Stimulated activated naive CD8-positive, alpha-beta T cell treated with anti-CD3 and anti-CD28 coated beads, Interleukin-15, Interleukin-2, amounts not matched to agents 100 ng/mL and 50 ng/mL, for 24 hours (primary cell): ENCODE measurements around the gene VAV3.

Experiments
- H3K27ac Mint-ChIP-seq: one replicate; pipeline ENCODE4 v1.8.0; 2021; ENCODE audit warnings: mild to moderate bottlenecking, mixed read lengths
- H3K27me3 Mint-ChIP-seq: one replicate; pipeline ENCODE4 v1.8.0; 2021; ENCODE audit warnings: mixed read lengths
- H3K36me3 Mint-ChIP-seq: one replicate; pipeline ENCODE4 v1.8.0; 2021; ENCODE audit warnings: low read depth, mixed read lengths
- H3K4me1 Mint-ChIP-seq: one replicate; pipeline ENCODE4 v1.8.0; 2021; ENCODE audit warnings: low read depth, mixed read lengths
- H3K4me3 Mint-ChIP-seq: one replicate; pipeline ENCODE4 v1.8.0; 2021; ENCODE audit warnings: mild to moderate bottlenecking, mixed read lengths
- H3K9me3 Mint-ChIP-seq: one replicate; pipeline ENCODE4 v1.8.0; 2021; ENCODE audit warnings: mixed read lengths

Gene VAV3

GRCh38 chr1:107687849-107688753, 276.9 kb downstream of the VAV3 start:
- Mint-ChIP-seq H3K9me3 (no peaks in the 10 kb centered on the region), H3K4me3 (no peak overlapping the region), H3K27ac (no peak overlapping the region), H3K4me1 (no peaks in the 10 kb centered on the region), H3K36me3 (peaks cover 5% of the 10 kb centered on the region), H3K27me3 (no peaks in the 10 kb centered on the region)

- H3K9me3 Mint-ChIP-seq, result no peaks in the 10 kb centered on the region
- H3K27ac Mint-ChIP-seq, result no peak overlapping the region
- H3K4me3 Mint-ChIP-seq, result no peak overlapping the region
- H3K27me3 Mint-ChIP-seq, result no peaks in the 10 kb centered on the region
- H3K4me1 Mint-ChIP-seq, result no peaks in the 10 kb centered on the region
- H3K36me3 Mint-ChIP-seq, result peaks cover 13% of the 10 kb centered on the region
These were observed 281.3 kb downstream of the VAV3 start for GRCh38 chr1:107683683-107684082.

GRCh38 chr1:107683191-107683657, 281.8 kb downstream of the VAV3 start:
- Mint-ChIP-seq H3K27ac (no peak overlapping the region), H3K36me3 (peaks cover 13% of the 10 kb centered on the region), H3K4me3 (no peak overlapping the region), H3K4me1 (no peaks in the 10 kb centered on the region), H3K9me3 (no peaks in the 10 kb centered on the region), H3K27me3 (no peaks in the 10 kb centered on the region)

- H3K36me3 Mint-ChIP-seq, result peaks cover 13% of the 10 kb centered on the region
- no peak overlapping the region for H3K27ac Mint-ChIP-seq
- no peaks in the 10 kb centered on the region for H3K4me1 Mint-ChIP-seq
- no peaks in the 10 kb centered on the region for H3K9me3 Mint-ChIP-seq
- H3K27me3 Mint-ChIP-seq, result no peaks in the 10 kb centered on the region
- H3K4me3 Mint-ChIP-seq, result no peak overlapping the region
These were observed 282.5 kb downstream of the VAV3 start for GRCh38 chr1:107682467-107682866.

GRCh38 chr1:107681001-107681479, 283.9 kb downstream of the VAV3 start:
- H3K4me3 Mint-ChIP-seq, result no peak overlapping the region
- H3K9me3 Mint-ChIP-seq, result peaks cover 4% of the 10 kb centered on the region
- H3K36me3 Mint-ChIP-seq, result peaks cover 18% of the 10 kb centered on the region
- H3K4me1 Mint-ChIP-seq, result no peaks in the 10 kb centered on the region
- no peak overlapping the region for H3K27ac Mint-ChIP-seq
- H3K27me3 Mint-ChIP-seq, result no peaks in the 10 kb centered on the region

- peaks cover 5% of the 10 kb centered on the region for H3K9me3 Mint-ChIP-seq
- H3K27me3 Mint-ChIP-seq, result no peaks in the 10 kb centered on the region
- peaks cover 19% of the 10 kb centered on the region for H3K36me3 Mint-ChIP-seq
- no peak overlapping the region for H3K4me3 Mint-ChIP-seq
- H3K27ac Mint-ChIP-seq, result no peak overlapping the region
- H3K4me1 Mint-ChIP-seq, result no peaks in the 10 kb centered on the region
These were observed 284.4 kb downstream of the VAV3 start for GRCh38 chr1:107680579-107680985.

- Mint-ChIP-seq H3K27ac (no peak overlapping the region), H3K9me3 (peaks cover 8% of the 10 kb centered on the region), H3K4me1 (no peaks in the 10 kb centered on the region), H3K4me3 (no peak overlapping the region), H3K36me3 (peaks cover 23% of the 10 kb centered on the region), H3K27me3 (no peaks in the 10 kb centered on the region)
These were observed 285.5 kb downstream of the VAV3 start for GRCh38 chr1:107679411-107679953.

- no peaks in the 10 kb centered on the region for H3K27me3 Mint-ChIP-seq
- H3K36me3 Mint-ChIP-seq, result peaks cover 23% of the 10 kb centered on the region
- peaks cover 8% of the 10 kb centered on the region for H3K9me3 Mint-ChIP-seq
- H3K4me3 Mint-ChIP-seq, result no peak overlapping the region
- H3K27ac Mint-ChIP-seq, result no peak overlapping the region
- H3K4me1 Mint-ChIP-seq, result no peaks in the 10 kb centered on the region
These were observed 286.0 kb downstream of the VAV3 start for GRCh38 chr1:107678993-107679392.

- Mint-ChIP-seq H3K4me1 (no peaks in the 10 kb centered on the region), H3K36me3 (peaks cover 21% of the 10 kb centered on the region), H3K4me3 (no peak overlapping the region)
These were observed 287.3 kb downstream of the VAV3 start for GRCh38 chr1:107677697-107678096.

GRCh38 chr1:107674486-107674885, 290.5 kb downstream of the VAV3 start:
- H3K27ac Mint-ChIP-seq, result no peak overlapping the region
- H3K27me3 Mint-ChIP-seq, result no peaks in the 10 kb centered on the region
- H3K9me3 Mint-ChIP-seq, result peaks cover 12% of the 10 kb centered on the region
- H3K4me1 Mint-ChIP-seq, result no peaks in the 10 kb centered on the region
- H3K4me3 Mint-ChIP-seq, result no peak overlapping the region
- H3K36me3 Mint-ChIP-seq, result peaks cover 15% of the 10 kb centered on the region

More at GRCh38 chr1:107677697-107678096, 287.3 kb downstream of the VAV3 start:
- H3K27ac Mint-ChIP-seq, result no peak overlapping the region
- H3K27me3 Mint-ChIP-seq, result no peaks in the 10 kb centered on the region
- peaks cover 12% of the 10 kb centered on the region for H3K9me3 Mint-ChIP-seq

- H3K36me3 Mint-ChIP-seq, result peaks cover 22% of the 10 kb centered on the region
- H3K4me3 Mint-ChIP-seq, result no peak overlapping the region
- H3K4me1 Mint-ChIP-seq, result no peaks in the 10 kb centered on the region
- H3K27me3 Mint-ChIP-seq, result no peaks in the 10 kb centered on the region
- no peak overlapping the region for H3K27ac Mint-ChIP-seq
- peaks cover 12% of the 10 kb centered on the region for H3K9me3 Mint-ChIP-seq
These were observed 292.0 kb downstream of the VAV3 start for GRCh38 chr1:107673006-107673405.

- no peaks in the 10 kb centered on the region for H3K4me1 Mint-ChIP-seq
- peaks cover 6% of the 10 kb centered on the region for H3K9me3 Mint-ChIP-seq
- peaks cover 18% of the 10 kb centered on the region for H3K36me3 Mint-ChIP-seq
- H3K4me3 Mint-ChIP-seq, result no peak overlapping the region
- no peak overlapping the region for H3K27ac Mint-ChIP-seq
- no peaks in the 10 kb centered on the region for H3K27me3 Mint-ChIP-seq
These were observed 294.5 kb downstream of the VAV3 start for GRCh38 chr1:107670397-107671040.

- Mint-ChIP-seq H3K27me3 (no peaks in the 10 kb centered on the region), H3K9me3 (peaks cover 4% of the 10 kb centered on the region), H3K36me3 (peaks cover 15% of the 10 kb centered on the region), H3K4me3 (no peak overlapping the region), H3K4me1 (no peaks in the 10 kb centered on the region), H3K27ac (no peak overlapping the region)
These were observed 295.0 kb downstream of the VAV3 start for GRCh38 chr1:107669996-107670395.

- no peaks in the 10 kb centered on the region for H3K27me3 Mint-ChIP-seq
- peaks cover 15% of the 10 kb centered on the region for H3K36me3 Mint-ChIP-seq
- no peak overlapping the region for H3K27ac Mint-ChIP-seq
These were observed 296.2 kb downstream of the VAV3 start for GRCh38 chr1:107668762-107669161.

GRCh38 chr1:107666493-107666892, 298.5 kb downstream of the VAV3 start:
- Mint-ChIP-seq H3K4me3 (no peak overlapping the region), H3K27me3 (no peaks in the 10 kb centered on the region), H3K27ac (no peak overlapping the region), H3K9me3 (no peaks in the 10 kb centered on the region), H3K4me1 (no peaks in the 10 kb centered on the region), H3K36me3 (peaks cover 15% of the 10 kb centered on the region)

More at GRCh38 chr1:107668762-107669161, 296.2 kb downstream of the VAV3 start:
- no peaks in the 10 kb centered on the region for H3K4me1 Mint-ChIP-seq
- no peak overlapping the region for H3K4me3 Mint-ChIP-seq
- peaks cover 4% of the 10 kb centered on the region for H3K9me3 Mint-ChIP-seq
